Heart left ventricle (tissue), 13 donors: Measurements from ENCODE around the gene FARSA.
"Not testable (repeated sequence)": the region's sequence is repeated elsewhere in the genome, so short reads cannot be mapped to it uniquely, and the experiment has no call there.

Experiments
- POLR2A ChIP-seq, 2 donors: fragments of 450-650 bp; IDR thresholded peaks; one replicate each; pipeline ENCODE4 v1.6.1; 2017; ENCODE audit warnings: antibody characterized with exemption in 2 of 2, mild to moderate bottlenecking in 2 of 2, moderate library complexity in 2 of 2
- TF ChIP-seq, protein P1 (sequence below), 12 donors: fragments of 200-600 bp; sonication (generic) in 4 of 12; IDR thresholded peaks; one replicate each; pipeline versions ENCODE4 v1.5.0 to v1.8.0; 2018 to 2022; ENCODE audit warnings: antibody characterized with exemption in 12 of 12, mild to moderate bottlenecking in 5 of 12
- donor health status: ischemic (EF 13 %, LVEDD 7.1; RV severe dilation, severe dysfunction).
- donor health status: DM: no; HTN: yes; CAD: no.
- donor health status: DM: no; HTN: no; CAD: no.
- donor health status: ischemic (EF 25% LVEDD 6.9; RV normal size, moderate dysfunction).
- donor health status: ischemic (EF 25% LVEDD 5.7; RV mildly dilated, moderate dysfunction).
- donor health status: ischemic (EF 35%, LVEDD 5.7; RV mildly dilated, moderate dysfunction).
- donor health status: nonischemic (EF 11% LVEDD 7.7; RV severe dilation, severe dysfunction).
- donor health status: DM: yes; HTN: yes; CAD: no.
- donor health status: PGD.
- donor health status: ischemic (EF 29% LVEDD 5.4; RV normal size, mild dysfunction).
- donor health status: nonischemic (EF 23%, LVEDD 6.1; RV moderate dilation, normal function).

- TF ChIP-seq POLR2A (IDR thresholded peaks at IDR 0.05), result not testable (repeated sequence)
- TF ChIP-seq, protein P1, sequence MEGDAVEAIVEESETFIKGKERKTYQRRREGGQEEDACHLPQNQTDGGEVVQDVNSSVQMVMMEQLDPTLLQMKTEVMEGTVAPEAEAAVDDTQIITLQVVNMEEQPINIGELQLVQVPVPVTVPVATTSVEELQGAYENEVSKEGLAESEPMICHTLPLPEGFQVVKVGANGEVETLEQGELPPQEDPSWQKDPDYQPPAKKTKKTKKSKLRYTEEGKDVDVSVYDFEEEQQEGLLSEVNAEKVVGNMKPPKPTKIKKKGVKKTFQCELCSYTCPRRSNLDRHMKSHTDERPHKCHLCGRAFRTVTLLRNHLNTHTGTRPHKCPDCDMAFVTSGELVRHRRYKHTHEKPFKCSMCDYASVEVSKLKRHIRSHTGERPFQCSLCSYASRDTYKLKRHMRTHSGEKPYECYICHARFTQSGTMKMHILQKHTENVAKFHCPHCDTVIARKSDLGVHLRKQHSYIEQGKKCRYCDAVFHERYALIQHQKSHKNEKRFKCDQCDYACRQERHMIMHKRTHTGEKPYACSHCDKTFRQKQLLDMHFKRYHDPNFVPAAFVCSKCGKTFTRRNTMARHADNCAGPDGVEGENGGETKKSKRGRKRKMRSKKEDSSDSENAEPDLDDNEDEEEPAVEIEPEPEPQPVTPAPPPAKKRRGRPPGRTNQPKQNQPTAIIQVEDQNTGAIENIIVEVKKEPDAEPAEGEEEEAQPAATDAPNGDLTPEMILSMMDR (IDR thresholded peaks at IDR 0.05), result not testable (repeated sequence)
Observed at GRCh38 chr19:12890299-12890786, 43.2 kb downstream of the FARSA start.
